Stimulated activated CD8-positive, alpha-beta memory T cell treated with anti-CD3 and anti-CD28 coated beads, Interleukin-4, amount 100 ng/mL, for 4 hours (primary cell): ENCODE data around the gene UGDH.

Source experiments
- DNase-seq, 2 donors: peaks; one replicate each; pipeline ENCODE4 v3.0.0-alpha.2; 2020; ENCODE audit warnings: low read depth in 2 of 2, low spot score in 1 of 2

The UGDH gene

DNA sequence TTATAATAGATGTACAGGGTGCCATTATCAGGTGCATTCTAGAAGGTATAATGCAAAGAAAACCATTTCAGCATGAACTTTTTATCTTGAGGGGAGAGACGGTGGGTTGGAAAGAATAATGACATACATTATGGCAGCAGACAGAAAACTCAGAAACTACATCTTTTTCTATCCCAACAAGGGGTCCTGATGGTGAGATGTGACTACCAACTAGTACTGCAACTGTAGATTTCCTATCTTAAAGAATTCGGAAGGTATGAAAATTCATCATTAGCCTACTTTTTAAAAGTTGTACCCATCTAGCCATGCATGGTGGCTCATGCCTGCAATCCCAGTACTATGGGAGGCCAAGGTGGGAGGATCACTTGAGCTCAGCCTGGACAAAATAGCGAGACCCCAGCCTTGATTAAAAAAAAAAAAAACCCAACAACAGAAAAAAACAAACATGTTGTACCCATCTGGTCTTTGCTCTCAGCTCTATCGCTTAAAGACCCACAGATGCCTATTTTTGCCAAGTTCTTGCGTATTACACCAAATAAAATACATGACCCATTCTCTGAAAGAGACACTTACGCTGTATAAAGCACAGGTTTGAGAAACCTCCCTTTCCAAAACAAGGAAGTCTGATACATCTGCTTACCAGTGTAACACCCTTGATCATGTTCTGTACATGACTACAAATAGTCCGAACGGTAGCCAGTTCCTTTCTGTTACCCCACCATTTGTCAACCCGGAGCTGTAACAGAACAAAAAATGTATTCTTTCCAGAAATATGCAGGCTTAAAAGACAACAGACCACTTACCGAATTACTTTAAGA lies 70.1 kb downstream of the UGDH start:
- DNase-seq, result no peak

DNA sequence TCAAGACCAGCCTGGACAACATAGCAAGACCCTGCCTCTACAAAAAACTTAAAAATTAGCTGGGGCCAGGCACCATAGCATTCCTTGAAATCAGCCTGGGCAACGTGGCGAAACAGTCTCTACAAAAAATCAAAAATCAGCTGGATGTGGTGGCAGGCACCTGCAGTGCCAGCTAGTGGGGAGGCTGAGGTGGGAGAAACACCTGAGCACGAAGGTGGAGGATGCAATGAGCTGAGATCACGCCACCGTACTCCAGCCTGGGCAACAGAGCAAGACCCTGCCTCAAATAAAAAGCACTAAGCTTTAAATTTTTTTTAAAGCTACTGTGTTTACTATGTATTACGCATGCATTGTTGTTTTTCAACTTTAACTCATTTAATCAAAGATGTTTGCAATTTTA lies 71.8 kb downstream of the UGDH start:
- no peak for DNase-seq

DNA sequence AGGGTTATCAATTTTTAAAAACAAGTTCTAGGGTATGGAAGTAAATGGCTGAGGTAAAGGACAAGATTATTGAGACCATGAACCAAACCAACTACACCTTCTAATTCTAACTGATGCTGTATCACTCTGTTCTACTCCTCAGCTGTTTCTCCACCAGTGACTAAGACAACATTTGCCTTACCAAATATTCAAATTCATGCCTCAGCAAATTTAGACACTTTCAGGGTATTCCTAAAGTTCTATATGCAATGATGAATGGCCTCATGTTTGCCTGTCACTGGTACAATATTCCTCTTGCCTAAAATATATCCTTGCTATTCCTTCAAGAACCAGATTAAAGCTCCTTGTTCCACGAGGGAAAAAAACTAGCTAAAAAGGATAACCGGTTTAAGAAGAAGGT lies 73.5 kb downstream of the UGDH start:
- no peak for DNase-seq

DNA sequence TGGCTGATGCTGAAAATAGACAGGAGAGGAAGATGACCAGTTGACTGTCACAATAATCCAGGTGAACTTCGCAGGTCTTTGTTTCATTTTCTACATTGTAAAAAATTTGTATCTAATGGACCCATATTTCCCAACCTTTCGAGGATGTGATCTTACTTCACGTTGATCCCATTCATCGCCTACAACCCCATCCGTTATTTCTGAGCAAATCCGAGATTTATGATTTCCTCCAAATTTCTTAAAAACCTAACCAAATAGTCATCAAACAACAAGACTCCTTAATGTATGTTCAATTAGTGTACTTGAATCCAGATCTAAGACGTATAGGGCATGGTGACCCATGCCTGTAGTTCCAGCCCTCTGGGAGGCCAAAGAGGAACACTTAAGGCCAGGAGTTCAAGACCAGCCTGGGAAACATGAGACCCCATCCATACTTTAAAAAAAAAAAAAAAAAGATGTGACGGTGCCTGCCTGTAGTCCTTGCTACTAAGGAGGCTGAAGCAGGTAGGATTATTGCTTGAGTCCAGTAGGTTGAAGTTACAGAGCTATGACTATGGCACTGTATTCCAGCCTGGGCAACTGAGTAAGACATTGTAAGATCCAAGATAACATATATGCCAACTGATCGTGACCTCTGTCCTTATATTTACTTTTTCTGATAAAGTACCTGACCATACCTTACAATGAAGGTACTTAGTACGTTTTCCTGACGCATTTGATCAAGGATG lies 74.2 kb downstream of the UGDH start:
- DNase-seq, result no peak

DNA sequence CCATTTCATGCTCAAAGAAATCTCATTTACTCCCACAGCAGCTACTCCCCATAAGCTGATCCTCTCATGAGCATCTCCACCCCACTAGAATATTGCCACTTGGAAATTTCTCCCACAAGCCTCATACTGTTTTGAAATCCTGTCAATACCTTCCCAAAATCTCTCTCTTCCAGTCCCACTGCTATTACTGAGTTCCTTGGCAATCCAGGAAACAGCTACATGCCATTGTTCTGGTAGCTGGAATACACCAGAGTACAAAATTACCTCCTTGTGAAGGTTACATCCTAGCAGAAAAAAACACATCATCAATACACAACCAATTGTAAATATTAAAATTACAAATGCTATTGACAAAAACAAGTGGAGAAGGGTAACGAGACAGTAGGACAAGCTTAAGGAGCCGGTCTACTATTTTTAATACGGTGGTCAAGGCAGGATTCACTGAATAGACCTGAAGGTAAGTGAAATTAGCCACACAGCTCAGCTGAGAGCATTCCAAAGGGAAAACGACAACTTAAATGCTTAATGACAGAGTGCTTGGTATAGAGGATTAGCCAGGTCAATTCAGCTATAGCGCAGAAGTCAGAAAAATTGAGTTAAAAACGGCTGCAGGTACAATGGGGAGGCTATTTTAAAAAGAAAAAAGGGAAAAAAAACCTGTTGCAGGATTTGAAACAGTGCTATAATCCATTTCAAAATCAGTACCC lies 74.9 kb downstream of the UGDH start:
- no peak for DNase-seq

DNA sequence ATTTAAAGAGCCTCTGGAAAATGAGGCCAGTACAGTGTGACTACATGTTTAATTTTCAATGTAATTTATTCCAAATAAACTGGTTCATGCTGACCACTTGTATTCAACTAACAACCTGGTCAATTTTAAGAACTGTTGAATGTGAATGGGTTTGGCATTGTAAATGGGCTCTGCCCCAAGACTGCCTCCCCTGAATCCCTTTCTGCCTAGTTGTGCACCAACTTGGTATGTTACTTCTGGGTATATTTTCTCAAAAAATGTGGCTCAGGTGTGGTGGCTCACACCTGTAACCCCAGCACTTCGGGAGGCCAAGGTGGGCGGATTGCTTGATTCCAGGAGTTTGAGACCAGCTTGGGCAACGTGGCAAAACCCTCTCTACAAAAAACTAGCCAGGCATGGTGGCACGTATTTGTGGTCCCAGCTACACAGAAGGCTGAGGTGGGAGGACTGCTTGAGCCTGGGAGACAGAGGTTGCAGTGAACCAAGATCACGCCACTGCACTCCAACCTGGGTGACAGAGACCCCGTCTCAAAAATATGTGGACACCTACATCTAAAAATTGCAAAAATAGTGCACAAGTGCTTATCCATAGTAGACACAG lies 75.7 kb downstream of the UGDH start:
- no peak for DNase-seq

DNA sequence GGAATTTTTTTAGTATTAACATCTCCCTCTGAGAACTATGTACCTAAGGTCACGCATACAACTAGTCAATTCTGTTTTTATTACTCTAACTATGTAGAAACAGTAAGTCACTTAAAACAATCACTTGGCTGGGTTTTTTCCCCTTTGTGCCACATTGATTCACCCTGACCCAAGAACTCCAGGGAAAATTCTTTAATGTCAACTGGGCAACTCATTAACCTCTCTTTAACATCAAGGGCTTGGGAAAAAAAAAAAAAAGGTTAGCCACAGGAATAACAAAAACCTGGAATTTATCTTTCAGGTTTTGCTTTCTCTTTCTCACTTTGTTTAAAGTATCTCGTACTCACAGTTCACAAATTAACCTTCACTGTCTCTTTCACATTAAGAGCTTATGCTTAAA lies 76.6 kb downstream of the UGDH start:
- no peak for DNase-seq
